Mammary epithelial cell (primary cell): ENCODE data around the gene AOX1.
"Not testable (repeated sequence)": the region's sequence is repeated elsewhere in the genome, so short reads cannot be mapped to it uniquely, and the experiment has no call there.

ENCODE experiments used
- EZH2 ChIP-seq: IDR thresholded peaks from 2 replicates; pipeline ENCODE4 v1.6.1; 2012; ENCODE audit warnings: low read length, inconsistent platforms, borderline replicate concordance
- TF ChIP-seq, protein P1 (sequence below), 2 donors: IDR thresholded peaks in 1 of 2; conservative IDR thresholded peaks in 1 of 2; 2 replicates each; pipeline ENCODE4 v1.5.1; 2011 to 2012; ENCODE audit warnings: inconsistent platforms in 2 of 2, low read length in 2 of 2, mild to moderate bottlenecking in 2 of 2, control low read depth in 1 of 2, low read depth in 1 of 2; ENCODE audit not compliant: insufficient read depth in 1 of 2; ENCODE audit errors: extremely low read depth in 1 of 2

DNA sequence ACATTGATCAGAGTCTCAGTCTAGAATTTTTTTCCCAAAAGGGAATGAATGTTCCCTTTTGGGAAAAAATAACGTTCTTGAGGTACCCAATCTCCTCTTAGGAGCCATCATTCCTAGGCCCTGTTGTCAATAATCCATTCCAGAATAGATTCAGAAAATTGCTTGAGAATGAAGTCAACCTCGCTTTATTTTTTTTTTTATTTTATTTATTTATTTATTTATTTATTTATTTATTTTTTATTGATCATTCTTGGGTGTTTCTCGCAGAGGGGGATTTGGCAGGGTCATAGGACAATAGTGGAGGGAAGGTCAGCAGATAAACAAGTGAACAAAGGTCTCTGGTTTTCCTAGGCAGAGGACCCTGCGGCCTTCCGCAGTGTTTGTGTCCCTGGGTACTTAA lies 96.6 kb downstream of the AOX1 start:
- TF ChIP-seq, protein P1, sequence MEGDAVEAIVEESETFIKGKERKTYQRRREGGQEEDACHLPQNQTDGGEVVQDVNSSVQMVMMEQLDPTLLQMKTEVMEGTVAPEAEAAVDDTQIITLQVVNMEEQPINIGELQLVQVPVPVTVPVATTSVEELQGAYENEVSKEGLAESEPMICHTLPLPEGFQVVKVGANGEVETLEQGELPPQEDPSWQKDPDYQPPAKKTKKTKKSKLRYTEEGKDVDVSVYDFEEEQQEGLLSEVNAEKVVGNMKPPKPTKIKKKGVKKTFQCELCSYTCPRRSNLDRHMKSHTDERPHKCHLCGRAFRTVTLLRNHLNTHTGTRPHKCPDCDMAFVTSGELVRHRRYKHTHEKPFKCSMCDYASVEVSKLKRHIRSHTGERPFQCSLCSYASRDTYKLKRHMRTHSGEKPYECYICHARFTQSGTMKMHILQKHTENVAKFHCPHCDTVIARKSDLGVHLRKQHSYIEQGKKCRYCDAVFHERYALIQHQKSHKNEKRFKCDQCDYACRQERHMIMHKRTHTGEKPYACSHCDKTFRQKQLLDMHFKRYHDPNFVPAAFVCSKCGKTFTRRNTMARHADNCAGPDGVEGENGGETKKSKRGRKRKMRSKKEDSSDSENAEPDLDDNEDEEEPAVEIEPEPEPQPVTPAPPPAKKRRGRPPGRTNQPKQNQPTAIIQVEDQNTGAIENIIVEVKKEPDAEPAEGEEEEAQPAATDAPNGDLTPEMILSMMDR (conservative IDR thresholded peaks at IDR 0.05 in 1 of 2, IDR thresholded peaks at IDR 0.05 in 1 of 2; ENCODE audit: extremely low read depth in 1 of 2, insufficient read depth in 1 of 2, low read depth in 1 of 2, low read length in 2 of 2): not testable (repeated sequence)
- not testable (repeated sequence) for TF ChIP-seq EZH2
